A549 (cell line): ENCODE measurements around the gene GRHL3. TPM values are rescaled to one million over a fixed set of nuclear protein-coding genes. Genes with fewer than 3 reads are reported as not detected.

Source experiments
- ATAC-seq, 2 experiments: fragments of 200-7000 bp in 1 of 2; fragments of >200 bp in 1 of 2; cut with Nextera tagmentation in 1 of 2; cut with Tn5 transposase in 1 of 2; 3 replicates each; pipeline versions ENCODE4 v1.8.0 to v1.9.1; 2018 to 2020; ENCODE audit warnings: mild to moderate bottlenecking in 1 of 2, moderate library complexity in 1 of 2
- CTCF ChIA-PET: fragments of 300-600 bp; sonication (Branson Sonifier 250); formaldehyde crosslinking; extraction: SDS; loops from one replicate; lab custom pipeline; 2021; ENCODE audit warnings: antibody characterized with exemption, inconsistent platforms; lab: Yijun Ruan, JAX
- POLR2A ChIA-PET: fragments of 350-600 bp; formaldehyde crosslinking; extraction: SDS; loops from one replicate; lab custom pipeline; 2021; ENCODE audit warnings: antibody characterized with exemption, inconsistent platforms; lab: Yijun Ruan, JAX
- DNase-seq, 2 experiments: peaks; one replicate each; pipeline versions ENCODE4 v3.0.0 to v3.0.0-alpha.2; 2011 to 2016; ENCODE audit warnings: low read depth in 1 of 2, low spot score in 1 of 2
- FAIRE-seq: peaks from 2 replicates; lab custom pipeline; 2011; peaks lifted over from hg19 to GRCh38; lab: Jason Lieb, UNC
- H3K27ac ChIP-seq, 2 experiments: fragments of >200 bp; sonication (Bioruptor Twin); formaldehyde crosslinking; 3 replicates each; pipeline ENCODE4 v1.5.1; 2016 to 2017
- H3K4me1 ChIP-seq: fragments of >200 bp; sonication (Bioruptor Twin); formaldehyde crosslinking; 3 replicates; pipeline ENCODE4 v1.6.1; 2016
- H3K4me2 ChIP-seq: fragments of >200 bp; sonication (Bioruptor Twin); formaldehyde crosslinking; 3 replicates; pipeline ENCODE4 v1.6.1; 2016
- H3K4me3 ChIP-seq: fragments of >200 bp; sonication (Bioruptor Twin); formaldehyde crosslinking; 3 replicates; pipeline ENCODE4 v1.5.1; 2016
- H3K9me3 ChIP-seq: fragments of >200 bp; sonication (Bioruptor Twin); formaldehyde crosslinking; 3 replicates; pipeline ENCODE4 v1.6.1; 2016
- FOSL2 ChIP-seq, 2 experiments: fragments of 450-650 bp in 1 of 2; fragments of >200 bp in 1 of 2; sonication (Bioruptor Twin) in 1 of 2; formaldehyde crosslinking; IDR thresholded peaks; 2 replicates each; pipeline versions ENCODE4 v1.5.0 to v1.6.1; 2016 to 2020; ENCODE audit warnings: mild to moderate bottlenecking in 1 of 2, moderate library complexity in 1 of 2
- HMGXB4 ChIP-seq: fragments of 250-450 bp; sonication (Bioruptor Pico); IDR thresholded peaks from 2 replicates; pipeline ENCODE4 v1.5.0; 2021; ENCODE audit warnings: mild to moderate bottlenecking, moderate library complexity, borderline replicate concordance
- HOXB13 ChIP-seq: fragments of 250-450 bp; sonication (Bioruptor Pico); IDR thresholded peaks from 2 replicates; pipeline ENCODE4 v1.5.0; 2020; ENCODE audit warnings: low read depth, mild to moderate bottlenecking, moderate library complexity
- JUN ChIP-seq, 2 experiments: fragments of >200 bp; sonication (Bioruptor Twin); formaldehyde crosslinking; IDR thresholded peaks; 2 replicates in 1 of 2; 3 replicates in 1 of 2; pipeline ENCODE4 v1.6.1; 2016 to 2017
- MYC ChIP-seq: IDR thresholded peaks from 2 replicates; pipeline ENCODE4 v1.6.1; 2012; ENCODE audit warnings: mild to moderate bottlenecking, inconsistent platforms, low read length, improper control_type of control experiment, borderline replicate concordance
- NPAS2 ChIP-seq: fragments of 250-450 bp; sonication (Bioruptor Pico); IDR thresholded peaks from 2 replicates; pipeline ENCODE4 v1.8.0; 2022; ENCODE audit warnings: mild to moderate bottlenecking, moderate library complexity, borderline replicate concordance
- RAD21 ChIP-seq, 2 experiments: fragments of >200 bp in 1 of 2; sonication (Bioruptor Twin) in 1 of 2; formaldehyde crosslinking in 1 of 2; IDR thresholded peaks in 1 of 2; conservative IDR thresholded peaks in 1 of 2; 2 replicates in 1 of 2; 3 replicates in 1 of 2; pipeline ENCODE4 v1.6.1; 2012 to 2018; ENCODE audit warnings: inconsistent platforms in 1 of 2
- SMC3 ChIP-seq: fragments of >200 bp; sonication (Bioruptor Twin); formaldehyde crosslinking; IDR thresholded peaks from 3 replicates; pipeline ENCODE4 v1.6.1; 2018; ENCODE audit warnings: inconsistent platforms
- SREBF2 ChIP-seq: fragments of 450-650 bp; IDR thresholded peaks from 2 replicates; pipeline ENCODE4 v1.6.1; 2014; ENCODE audit warnings: mild to moderate bottlenecking, moderate library complexity
- ZNF302 ChIP-seq: fragments of 250-450 bp; sonication (Bioruptor Pico); IDR thresholded peaks from 2 replicates; pipeline ENCODE4 v1.9.0; 2021; ENCODE audit warnings: inconsistent platforms, mild to moderate bottlenecking, moderate library complexity
- ZSCAN20 ChIP-seq: fragments of 250-450 bp; sonication (Bioruptor Pico); IDR thresholded peaks from 2 replicates; pipeline ENCODE4 v1.8.0; 2022; ENCODE audit warnings: mild to moderate bottlenecking, moderate library complexity
- WGBS: methylation state at CpG from one replicate; pipeline ENCODE4 v1.1.6; 2017; ENCODE audit errors: missing lambda C conversion rate; 5-methylcytosine and 5-hydroxymethylcytosine counted together
- polyA plus RNA-seq, 4 experiments: library from polyadenylated mRNA; depleted of rRNA in 3 of 4; stranded (reverse); fragments of >200 nt; fragmentation: RNase III in 1 of 4; extraction: RNeasy Plus Mini Kit Qiagen cat#74134 plus additional on column Dnase treatment in 1 of 4; gene quantifications; 2 replicates in 3 of 4; 3 replicates in 1 of 4; pipeline ENCODE4 v1.2.3, GENCODE V29; 2011 to 2017
- TF ChIP-seq, protein P1 (sequence below): fragments of >200 bp; sonication (Bioruptor Twin); formaldehyde crosslinking; IDR thresholded peaks from 3 replicates; pipeline ENCODE4 v1.5.1; 2016

The GRHL3 gene
- polyA plus RNA-seq, 2 of the 4 experiments (the other 2 are of a cell fraction) = 0.58 to 1.6 TPM

DNA sequence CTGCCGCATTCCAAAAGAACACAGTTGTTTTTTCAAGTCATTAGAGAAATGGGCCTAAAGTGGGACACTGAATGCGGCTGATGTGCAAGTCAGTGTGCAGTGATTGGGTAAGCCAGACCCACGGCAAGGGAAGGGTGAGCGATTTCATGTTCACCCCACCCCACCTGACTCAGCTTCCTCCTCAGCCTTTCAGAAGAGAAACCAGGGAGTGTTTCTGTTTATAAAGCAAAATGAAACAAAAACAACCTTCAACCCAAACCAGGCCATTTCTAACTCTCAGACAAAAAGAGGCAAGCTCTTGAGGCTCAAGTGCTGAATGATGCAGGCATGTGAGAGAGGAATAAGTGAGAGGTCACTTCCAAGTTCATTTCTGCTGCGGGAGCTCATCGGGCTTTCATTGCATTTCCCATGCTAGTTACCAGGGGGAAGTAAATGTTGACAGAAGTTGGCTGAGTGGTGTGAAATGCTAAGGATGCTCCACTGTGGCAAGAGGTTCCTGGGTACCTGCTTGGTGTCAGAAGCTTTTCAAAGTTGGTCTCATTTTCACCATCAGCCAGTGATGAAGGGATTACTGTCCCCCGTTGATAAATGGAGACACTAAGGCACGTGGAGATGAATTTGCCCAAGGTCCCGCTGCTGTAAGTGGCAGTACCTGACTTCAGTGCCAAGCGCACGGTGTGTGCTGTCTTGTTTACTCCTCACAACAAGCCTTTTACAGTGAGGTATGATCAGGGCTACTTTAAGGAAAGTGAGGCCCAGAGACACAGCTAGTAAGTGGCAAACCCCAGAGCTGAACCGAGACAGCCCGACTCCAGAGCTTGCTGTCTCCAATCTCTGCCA lies 65.3 kb downstream of the GRHL3 start:
- Histone ChIP-seq H3K27ac (peak overlapping the region; percentile 25 to 52; a peak in 2 of 6 replicates), H3K4me2 (no peak overlapping the region), H3K4me1 (peaks cover 27% of the 10 kb centered on the region), H3K9me3 (no peaks in the 10 kb centered on the region), H3K4me3 (no peak overlapping the region)
- ChIA-PET CTCF (interaction anchor here (0.8 to 23.6 kb wide), 7 partner anchors 8 to 313 kb away, joined by 3 to 748 read pairs (median 6); no protein-coding TSS in a partner anchor), POLR2A (no interaction called here)
- 89% methylated on average over 12 of the region's 13 CpGs for WGBS
- TF ChIP-seq SREBF2 = no peak
- no peak for TF ChIP-seq HOXB13
- TF ChIP-seq, protein P1, sequence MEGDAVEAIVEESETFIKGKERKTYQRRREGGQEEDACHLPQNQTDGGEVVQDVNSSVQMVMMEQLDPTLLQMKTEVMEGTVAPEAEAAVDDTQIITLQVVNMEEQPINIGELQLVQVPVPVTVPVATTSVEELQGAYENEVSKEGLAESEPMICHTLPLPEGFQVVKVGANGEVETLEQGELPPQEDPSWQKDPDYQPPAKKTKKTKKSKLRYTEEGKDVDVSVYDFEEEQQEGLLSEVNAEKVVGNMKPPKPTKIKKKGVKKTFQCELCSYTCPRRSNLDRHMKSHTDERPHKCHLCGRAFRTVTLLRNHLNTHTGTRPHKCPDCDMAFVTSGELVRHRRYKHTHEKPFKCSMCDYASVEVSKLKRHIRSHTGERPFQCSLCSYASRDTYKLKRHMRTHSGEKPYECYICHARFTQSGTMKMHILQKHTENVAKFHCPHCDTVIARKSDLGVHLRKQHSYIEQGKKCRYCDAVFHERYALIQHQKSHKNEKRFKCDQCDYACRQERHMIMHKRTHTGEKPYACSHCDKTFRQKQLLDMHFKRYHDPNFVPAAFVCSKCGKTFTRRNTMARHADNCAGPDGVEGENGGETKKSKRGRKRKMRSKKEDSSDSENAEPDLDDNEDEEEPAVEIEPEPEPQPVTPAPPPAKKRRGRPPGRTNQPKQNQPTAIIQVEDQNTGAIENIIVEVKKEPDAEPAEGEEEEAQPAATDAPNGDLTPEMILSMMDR = no peak
- no peak for TF ChIP-seq FOSL2 (IDR thresholded peaks at IDR 0.05)
- no peak for TF ChIP-seq FOSL2 (CRISPR knock-in tag; IDR thresholded peaks at IDR 0.05)
- no peak for TF ChIP-seq HMGXB4 (CRISPR knock-in tag)
- no peak for TF ChIP-seq ZSCAN20 (CRISPR knock-in tag)
- no peak for TF ChIP-seq ZNF302 (CRISPR knock-in tag)
- no peak for TF ChIP-seq NPAS2 (CRISPR knock-in tag)
- FAIRE-seq = no peak
- no peak for ATAC-seq
- DNase-seq = no peak

DNA sequence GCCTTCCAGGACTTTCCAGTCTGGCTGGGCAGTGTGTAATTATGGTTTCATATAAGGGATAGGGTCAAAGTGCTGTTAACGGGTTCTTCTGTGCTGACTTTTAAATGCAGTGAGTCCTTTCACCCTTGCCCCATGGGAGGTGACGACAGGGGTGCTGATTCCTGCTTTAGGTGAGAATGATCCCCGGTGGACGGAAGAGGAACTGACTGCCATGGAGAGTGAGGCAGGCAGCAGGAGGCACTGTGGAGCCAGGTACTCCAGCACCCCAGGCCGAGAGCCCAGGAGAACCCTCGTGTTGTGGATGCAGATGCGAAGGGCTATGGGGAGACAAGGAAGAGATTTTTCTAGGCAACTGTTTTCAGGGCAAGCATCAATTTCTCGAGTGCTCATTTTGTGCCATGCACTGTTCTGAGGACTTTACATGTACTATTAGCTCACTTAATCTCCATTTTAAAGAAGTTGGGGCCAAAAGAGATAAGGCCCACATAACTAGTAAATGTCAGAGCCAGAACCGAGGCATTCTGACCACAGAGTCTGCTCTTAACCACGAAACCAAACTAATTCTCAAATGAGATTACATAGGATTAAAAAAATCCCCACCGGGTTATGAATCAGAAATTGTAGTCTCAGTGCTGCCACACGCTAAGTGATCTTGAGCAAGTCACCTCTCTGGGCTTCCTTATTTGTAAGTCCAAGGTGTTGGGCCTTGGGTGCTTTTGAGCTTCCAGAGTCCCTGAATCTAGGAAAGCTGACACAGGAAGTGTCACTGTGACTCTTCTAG lies 66.2 kb downstream of the GRHL3 start:
- DNase-seq (peak in 1 of 2 experiments; percentile 55), ATAC-seq (peak; percentile 62 to 85; a peak in 4 of 6 replicates), FAIRE-seq (no peak)
- 86% methylated on average over 12 of the region's 12 CpGs for WGBS
- H3K4me3 ChIP-seq = no peak overlapping the region
- H3K4me2 ChIP-seq = no peak overlapping the region
- TF ChIP-seq RAD21 (conservative IDR thresholded peaks at IDR 0.05 in 1 of 2, IDR thresholded peaks at IDR 0.05 in 1 of 2) (peak; percentile 34 to 37; a peak in 4 of 5 replicates), MYC (no peak), JUN (IDR thresholded peaks at IDR 0.05) (no peak), SMC3 (peak; percentile 40; the same call in 2 of the 3 replicates)
- TF ChIP-seq, protein P1 = peak; percentile 46
- no peaks in the 10 kb centered on the region for H3K9me3 ChIP-seq
- peaks cover 28% of the 10 kb centered on the region for H3K4me1 ChIP-seq
- peak overlapping the region; percentile 25 to 52; a peak in 2 of 6 replicates for H3K27ac ChIP-seq
- ChIA-PET POLR2A (no interaction called here), CTCF (interaction anchor here (0.7 to 23.6 kb wide), 7 partner anchors 11 to 235 kb away, joined by 3 to 748 read pairs (median 3); no protein-coding TSS in a partner anchor)
